NCI-H1930 (cell line): Measurements from ENCODE around the gene MTCL3.
"Not testable (repeated sequence)": the region's sequence is repeated elsewhere in the genome, so short reads cannot be mapped to it uniquely, and the experiment has no call there.

ENCODE experiments used
- DNase-seq, 2 experiments: peaks; one replicate each; lab custom pipeline; 2025; lab: John Stamatoyannopoulos, UW

Gene MTCL3

DNA sequence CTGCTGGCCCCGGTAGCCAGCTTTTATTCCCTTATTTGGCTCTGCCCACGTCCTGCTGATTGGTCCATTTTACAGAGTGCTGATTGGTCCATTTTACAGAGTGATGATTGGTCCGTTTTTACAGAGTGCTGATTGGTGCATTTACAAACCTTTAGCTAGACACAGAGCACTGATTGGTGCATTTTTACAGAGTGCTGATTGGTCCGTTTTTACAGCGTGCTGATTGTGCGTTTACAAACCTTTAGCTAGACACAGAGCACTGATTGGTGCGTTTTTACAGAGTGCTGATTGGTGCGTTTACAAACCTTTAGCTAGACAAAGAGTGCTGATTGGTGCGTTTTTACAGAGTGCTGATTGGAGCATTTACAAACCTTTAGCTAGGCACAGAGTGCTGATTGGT is 90.6 kb downstream of the MTCL3 start:
- DNase-seq: not testable (repeated sequence)

DNA sequence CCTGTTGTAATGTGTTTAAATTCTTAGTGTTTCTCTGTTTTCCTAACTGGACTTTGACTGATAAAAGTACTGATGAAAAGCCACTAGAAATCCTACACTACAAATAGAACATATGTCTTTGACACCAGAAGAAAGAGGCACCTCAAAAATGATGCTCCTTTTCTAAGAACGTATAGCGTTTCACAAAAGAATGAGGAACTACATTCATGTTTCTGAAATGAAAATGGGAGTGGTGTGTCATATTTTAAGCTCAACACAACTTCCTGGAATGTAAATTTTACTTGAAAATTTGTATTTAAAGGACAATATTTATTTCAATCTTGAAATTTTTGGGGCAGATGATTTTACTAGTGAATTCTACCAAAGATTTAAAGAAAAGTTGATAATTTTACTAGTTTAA is 95.2 kb downstream of the MTCL3 start:
- no peak for DNase-seq
